SJCRH30 (cell line): Measurements from ENCODE around the gene TCP11L1. TPM values are rescaled to one million over a fixed set of nuclear protein-coding genes. Genes with fewer than 3 reads are reported as not detected.

Experiments
- DNase-seq, 2 experiments: peaks; one replicate each; pipeline ENCODE4 v3.0.0-alpha.2; 2015 to 2020
- H3K27ac ChIP-seq: fragments of 250-450 bp; sonication (Bioruptor Pico); 2 replicates; pipeline ENCODE4 v1.5.1; 2020; ENCODE audit warnings: mild to moderate bottlenecking, moderate library complexity
- H3K27me3 ChIP-seq: fragments of 250-450 bp; sonication (Bioruptor Pico); 2 replicates; pipeline ENCODE4 v1.5.1; 2020; ENCODE audit warnings: mild to moderate bottlenecking, moderate library complexity
- H3K36me3 ChIP-seq: fragments of 250-450 bp; sonication (Bioruptor Pico); 2 replicates; pipeline ENCODE4 v1.5.1; 2020; ENCODE audit warnings: mild to moderate bottlenecking, moderate library complexity
- H3K4me1 ChIP-seq: fragments of 250-450 bp; sonication (Bioruptor Pico); 2 replicates; pipeline ENCODE4 v1.5.1; 2020; ENCODE audit warnings: mild to moderate bottlenecking, moderate library complexity
- H3K4me3 ChIP-seq: fragments of 250-450 bp; sonication (Bioruptor Pico); 2 replicates; pipeline ENCODE4 v1.5.1; 2020; ENCODE audit warnings: mild to moderate bottlenecking, moderate library complexity
- H3K9me3 ChIP-seq: fragments of 250-450 bp; sonication (Bioruptor Pico); replicated peaks from 2 replicates; pipeline ENCODE4 v1.5.1; 2020; ENCODE audit warnings: mild to moderate bottlenecking, moderate library complexity
- total RNA-seq: library from RNA; depleted of rRNA; stranded (reverse); fragments of >200 nt; shearing (Covaris generic); gene quantifications from 2 replicates; pipeline ENCODE4 v1.2.3, GENCODE V29; 2014; rRNA removed

Gene TCP11L1
- 19.2 and 22.7 TPM in 2 replicates for total RNA-seq

- peak within 1 kb of the TSS; percentile 95 for H3K4me3 ChIP-seq
- peak within 1 kb of the TSS; percentile 97 for H3K27ac ChIP-seq
- H3K27me3 ChIP-seq: no peaks in the 10 kb centered on the region
- peak; percentile 95 for DNase-seq
- peaks cover 3% of the 10 kb centered on the region; the same call in 1 of the 2 replicates for H3K36me3 ChIP-seq
- H3K9me3 ChIP-seq: 0 out of 2 replicates have a peak, but pooled peaks cover 1% of the 10 kb centered on the region
- no peaks in the 10 kb centered on the region for H3K4me1 ChIP-seq
Measured at GRCh38 chr11:33039274-33040032, at the start of gene TCP11L1. Gene TCP11L1, plus strand, starts transcription at chr11:33039572. Its CDS starts 4,202 bp downstream, at chr11:33043774.

GRCh38 chr11:32990481-32990880 is 48.9 kb upstream of the TCP11L1 start:
- DNase-seq: no peak
- no peaks in the 10 kb centered on the region for H3K27me3 ChIP-seq

GRCh38 chr11:32991427-32991826 is 47.9 kb upstream of the TCP11L1 start:
- H3K27me3 ChIP-seq: no peaks in the 10 kb centered on the region
- no peaks in the 10 kb centered on the region for H3K4me1 ChIP-seq
- H3K9me3 ChIP-seq: peaks cover 10% of the 10 kb centered on the region
- H3K4me3 ChIP-seq: no peak overlapping the region
- H3K27ac ChIP-seq: no peak overlapping the region
- no peaks in the 10 kb centered on the region for H3K36me3 ChIP-seq
- DNase-seq: no peak

More at GRCh38 chr11:32990481-32990880, 48.9 kb upstream of the TCP11L1 start:
- Histone ChIP-seq H3K4me3 (no peak overlapping the region), H3K4me1 (no peaks in the 10 kb centered on the region), H3K36me3 (no peaks in the 10 kb centered on the region), H3K9me3 (peaks cover 8% of the 10 kb centered on the region), H3K27ac (no peak overlapping the region)

GRCh38 chr11:32991898-32992297 is 47.5 kb upstream of the TCP11L1 start:
- DNase-seq: no peak
- Histone ChIP-seq H3K4me1 (no peaks in the 10 kb centered on the region), H3K36me3 (no peaks in the 10 kb centered on the region)

GRCh38 chr11:33000181-33000580 is 39.2 kb upstream of the TCP11L1 start:
- Histone ChIP-seq H3K9me3 (peaks cover 3% of the 10 kb centered on the region; the same call in 1 of the 2 replicates), H3K4me1 (peaks cover 7% of the 10 kb centered on the region; the same call in 1 of the 2 replicates), H3K27ac (no peak overlapping the region), H3K4me3 (no peak overlapping the region), H3K27me3 (no peaks in the 10 kb centered on the region), H3K36me3 (no peaks in the 10 kb centered on the region)
- no peak for DNase-seq

More at GRCh38 chr11:32991898-32992297, 47.5 kb upstream of the TCP11L1 start:
- Histone ChIP-seq H3K27ac (no peak overlapping the region), H3K4me3 (no peak overlapping the region), H3K27me3 (no peaks in the 10 kb centered on the region), H3K9me3 (peaks cover 10% of the 10 kb centered on the region)

- DNase-seq: no peak
- Histone ChIP-seq H3K9me3 (no peaks in the 10 kb centered on the region), H3K4me3 (no peak overlapping the region), H3K27me3 (no peaks in the 10 kb centered on the region), H3K27ac (no peak overlapping the region), H3K36me3 (no peaks in the 10 kb centered on the region), H3K4me1 (peaks cover 7% of the 10 kb centered on the region; the same call in 1 of the 2 replicates)
Measured at GRCh38 chr11:33001281-33001680, 38.1 kb upstream of the TCP11L1 start.

GRCh38 chr11:33001751-33002542 is 37.4 kb upstream of the TCP11L1 start:
- Histone ChIP-seq H3K4me3 (no peak overlapping the region), H3K36me3 (no peaks in the 10 kb centered on the region), H3K27ac (no peak overlapping the region), H3K9me3 (no peaks in the 10 kb centered on the region), H3K27me3 (no peaks in the 10 kb centered on the region), H3K4me1 (peaks cover 7% of the 10 kb centered on the region; the same call in 1 of the 2 replicates)
- DNase-seq: no peak

GRCh38 chr11:33005175-33005574 is 34.2 kb upstream of the TCP11L1 start:
- Histone ChIP-seq H3K4me3 (no peak overlapping the region), H3K4me1 (peaks cover 4% of the 10 kb centered on the region; the same call in 1 of the 2 replicates), H3K27ac (no peak overlapping the region), H3K27me3 (no peaks in the 10 kb centered on the region), H3K36me3 (no peaks in the 10 kb centered on the region), H3K9me3 (no peaks in the 10 kb centered on the region)
- no peak for DNase-seq

GRCh38 chr11:33006010-33006409 is 33.4 kb upstream of the TCP11L1 start:
- H3K27me3 ChIP-seq: no peaks in the 10 kb centered on the region
- no peak for DNase-seq
- H3K4me1 ChIP-seq: no peaks in the 10 kb centered on the region
- no peak overlapping the region for H3K27ac ChIP-seq
- no peak overlapping the region for H3K4me3 ChIP-seq
- no peaks in the 10 kb centered on the region for H3K36me3 ChIP-seq
- H3K9me3 ChIP-seq: no peaks in the 10 kb centered on the region

- Histone ChIP-seq H3K9me3 (no peaks in the 10 kb centered on the region), H3K4me1 (peaks cover 10% of the 10 kb centered on the region), H3K36me3 (no peaks in the 10 kb centered on the region), H3K27me3 (no peaks in the 10 kb centered on the region), H3K27ac (no peak overlapping the region), H3K4me3 (no peak overlapping the region)
- no peak for DNase-seq
Measured at GRCh38 chr11:33013755-33014154, 25.6 kb upstream of the TCP11L1 start.

- peak; percentile 95 to 97 for DNase-seq
Measured at GRCh38 chr11:33015621-33016551, 23.5 kb upstream of the TCP11L1 start, which contains the start of gene DEPDC7. Gene DEPDC7, plus strand, starts transcription at chr11:33015878. Its CDS starts 78 bp downstream, at chr11:33015956.

GRCh38 chr11:33016654-33017053 is 22.7 kb upstream of the TCP11L1 start:
- Histone ChIP-seq H3K27me3 (no peaks in the 10 kb centered on the region), H3K9me3 (no peaks in the 10 kb centered on the region), H3K4me1 (peaks cover 8% of the 10 kb centered on the region), H3K4me3 (peak overlapping the region; percentile 65), H3K27ac (peak overlapping the region; percentile 71), H3K36me3 (no peaks in the 10 kb centered on the region)
- peak in 1 of 2 experiments; percentile 10 for DNase-seq

More at GRCh38 chr11:33015621-33016551, 23.5 kb upstream of the TCP11L1 start, which contains the start of gene DEPDC7:
- no peaks in the 10 kb centered on the region for H3K36me3 ChIP-seq
- peaks cover 10% of the 10 kb centered on the region for H3K4me1 ChIP-seq
- peak within 1 kb of the TSS; percentile 71 for H3K27ac ChIP-seq
- peak within 1 kb of the TSS; percentile 65 for H3K4me3 ChIP-seq
- H3K27me3 ChIP-seq: no peaks in the 10 kb centered on the region
- no peaks in the 10 kb centered on the region for H3K9me3 ChIP-seq

- DNase-seq: peak in 1 of 2 experiments; percentile 8
- Histone ChIP-seq H3K4me3 (peak overlapping the region; percentile 65; the same call in 1 of the 2 replicates), H3K4me1 (peaks cover 8% of the 10 kb centered on the region), H3K27ac (no peak overlapping the region), H3K27me3 (no peaks in the 10 kb centered on the region), H3K36me3 (no peaks in the 10 kb centered on the region), H3K9me3 (no peaks in the 10 kb centered on the region)
Measured at GRCh38 chr11:33017478-33017877, 21.9 kb upstream of the TCP11L1 start.

- H3K27me3 ChIP-seq: no peaks in the 10 kb centered on the region
- no peaks in the 10 kb centered on the region for H3K9me3 ChIP-seq
- DNase-seq: no peak
- H3K36me3 ChIP-seq: no peaks in the 10 kb centered on the region
- H3K4me1 ChIP-seq: peaks cover 8% of the 10 kb centered on the region
- no peak overlapping the region for H3K27ac ChIP-seq
- H3K4me3 ChIP-seq: no peak overlapping the region
Measured at GRCh38 chr11:33017965-33018364, 21.4 kb upstream of the TCP11L1 start.
